ENCODE results near the gene CPED1. TPM values are rescaled to one million over a fixed set of nuclear protein-coding genes. Genes with fewer than 3 reads are reported as not detected.

The CPED1 gene
- total RNA-seq, 1 donor from 2014 or later: not detected

DNA sequence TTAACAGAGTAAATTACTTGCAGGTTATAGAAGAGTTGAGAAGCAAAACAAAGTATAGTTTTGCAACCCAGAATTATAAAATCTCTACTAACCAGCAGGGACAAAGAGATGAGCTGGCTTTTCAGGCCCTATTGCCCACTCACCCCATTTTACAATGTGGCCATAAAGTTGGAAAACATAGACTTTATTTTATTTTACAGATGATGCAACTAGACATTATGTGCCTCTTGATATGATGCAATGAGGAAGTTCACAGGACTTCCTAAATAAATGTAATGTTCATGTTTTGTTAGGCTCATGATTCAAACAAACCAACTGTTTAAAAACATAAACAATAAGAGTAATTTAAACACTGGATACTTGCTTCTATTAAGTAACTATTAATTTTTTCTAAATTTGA is 199.2 kb downstream of the CPED1 start:
- no peak for DNase-seq
- Mint-ChIP-seq H3K4me1 (ENCODE audit: low read depth, unreplicated experiment) (no peaks in the 10 kb centered on the region), H3K27me3 (ENCODE audit: unreplicated experiment) (peaks cover 2% of the 10 kb centered on the region), H3K27ac (ENCODE audit: unreplicated experiment) (no peak overlapping the region), H3K36me3 (ENCODE audit: unreplicated experiment) (no peaks in the 10 kb centered on the region), H3K4me3 (ENCODE audit: unreplicated experiment) (no peak overlapping the region), H3K9me3 (ENCODE audit: unreplicated experiment) (peaks cover 2% of the 10 kb centered on the region)
- TF ChIP-seq, protein P1, sequence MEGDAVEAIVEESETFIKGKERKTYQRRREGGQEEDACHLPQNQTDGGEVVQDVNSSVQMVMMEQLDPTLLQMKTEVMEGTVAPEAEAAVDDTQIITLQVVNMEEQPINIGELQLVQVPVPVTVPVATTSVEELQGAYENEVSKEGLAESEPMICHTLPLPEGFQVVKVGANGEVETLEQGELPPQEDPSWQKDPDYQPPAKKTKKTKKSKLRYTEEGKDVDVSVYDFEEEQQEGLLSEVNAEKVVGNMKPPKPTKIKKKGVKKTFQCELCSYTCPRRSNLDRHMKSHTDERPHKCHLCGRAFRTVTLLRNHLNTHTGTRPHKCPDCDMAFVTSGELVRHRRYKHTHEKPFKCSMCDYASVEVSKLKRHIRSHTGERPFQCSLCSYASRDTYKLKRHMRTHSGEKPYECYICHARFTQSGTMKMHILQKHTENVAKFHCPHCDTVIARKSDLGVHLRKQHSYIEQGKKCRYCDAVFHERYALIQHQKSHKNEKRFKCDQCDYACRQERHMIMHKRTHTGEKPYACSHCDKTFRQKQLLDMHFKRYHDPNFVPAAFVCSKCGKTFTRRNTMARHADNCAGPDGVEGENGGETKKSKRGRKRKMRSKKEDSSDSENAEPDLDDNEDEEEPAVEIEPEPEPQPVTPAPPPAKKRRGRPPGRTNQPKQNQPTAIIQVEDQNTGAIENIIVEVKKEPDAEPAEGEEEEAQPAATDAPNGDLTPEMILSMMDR (IDR thresholded peaks at IDR 0.05; ENCODE audit: partially characterized antibody, unreplicated experiment): no peak

DNA sequence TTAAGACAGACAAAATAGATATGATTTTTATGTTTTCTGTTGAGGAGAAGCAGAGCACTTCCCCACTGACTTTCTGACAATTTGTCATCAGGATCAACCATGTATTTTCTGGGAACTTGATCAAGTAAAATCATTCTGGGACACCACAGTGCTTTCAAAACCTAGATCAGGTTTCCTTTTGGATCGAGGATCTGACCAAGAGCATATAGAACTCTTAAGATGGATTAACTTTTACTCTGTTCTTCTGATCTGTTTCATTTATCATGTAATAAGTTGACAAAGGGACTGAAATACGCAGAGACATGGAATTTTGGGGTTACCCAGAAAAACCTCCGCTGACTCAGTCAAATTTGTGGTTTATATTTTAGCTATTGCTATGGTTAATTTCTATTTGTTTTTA is 204.3 kb downstream of the CPED1 start:
- Mint-ChIP-seq H3K4me3 (ENCODE audit: unreplicated experiment) (no peak overlapping the region), H3K4me1 (ENCODE audit: low read depth, unreplicated experiment) (no peaks in the 10 kb centered on the region), H3K36me3 (ENCODE audit: unreplicated experiment) (no peaks in the 10 kb centered on the region), H3K9me3 (ENCODE audit: unreplicated experiment) (peaks cover 2% of the 10 kb centered on the region), H3K27ac (ENCODE audit: unreplicated experiment) (no peak overlapping the region), H3K27me3 (ENCODE audit: unreplicated experiment) (peaks cover 2% of the 10 kb centered on the region)
- TF ChIP-seq, protein P1 (IDR thresholded peaks at IDR 0.05; ENCODE audit: partially characterized antibody, unreplicated experiment): no peak
- no peak for DNase-seq

DNA sequence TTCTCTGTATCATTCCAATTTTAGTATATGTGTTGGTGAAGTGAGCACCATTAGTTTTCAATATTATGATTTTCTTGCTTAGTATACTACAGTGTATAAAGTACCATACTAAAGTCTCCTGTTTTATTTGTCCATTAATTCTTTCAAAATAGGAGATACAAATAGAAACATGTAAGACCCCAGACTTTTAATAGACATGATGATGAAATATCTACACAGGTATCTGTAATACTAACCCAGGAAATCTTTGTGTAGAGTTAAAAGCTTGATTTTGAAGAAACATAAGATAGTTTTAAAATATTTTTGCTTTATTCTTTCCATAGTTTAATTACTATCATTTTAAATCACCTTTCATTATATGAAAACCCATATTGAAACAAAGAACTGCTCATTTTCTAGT is 206.5 kb downstream of the CPED1 start:
- H3K9me3 Mint-ChIP-seq (ENCODE audit: unreplicated experiment): no peaks in the 10 kb centered on the region
- no peak overlapping the region for H3K4me3 Mint-ChIP-seq (ENCODE audit: unreplicated experiment)
- H3K27me3 Mint-ChIP-seq (ENCODE audit: unreplicated experiment): no peaks in the 10 kb centered on the region

DNA sequence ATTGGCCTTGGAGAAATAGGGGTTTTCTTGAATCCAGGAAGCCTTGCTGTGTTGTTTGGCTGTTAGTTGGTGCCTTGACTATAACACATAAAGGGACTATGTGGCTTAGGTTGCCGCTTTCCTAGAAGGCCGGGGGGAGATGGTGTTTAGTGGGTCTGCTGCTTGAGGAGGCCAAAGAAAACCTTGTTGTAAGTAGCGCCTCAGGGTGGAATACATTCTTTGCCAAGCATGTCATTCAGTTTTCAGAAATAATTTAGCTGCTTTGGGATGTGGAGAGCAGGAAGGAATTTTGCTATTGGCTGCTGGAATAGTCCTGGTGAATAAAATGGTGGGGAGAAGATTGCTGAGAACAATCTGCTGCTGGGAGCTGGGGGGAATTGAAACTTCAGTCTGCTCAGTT is 207.4 kb downstream of the CPED1 start:
- no peaks in the 10 kb centered on the region for H3K9me3 Mint-ChIP-seq (ENCODE audit: unreplicated experiment)
- H3K27ac Mint-ChIP-seq (ENCODE audit: unreplicated experiment): no peak overlapping the region
- H3K4me3 Mint-ChIP-seq (ENCODE audit: unreplicated experiment): no peak overlapping the region
- H3K27me3 Mint-ChIP-seq (ENCODE audit: unreplicated experiment): no peaks in the 10 kb centered on the region
- DNase-seq: no peak
- no peaks in the 10 kb centered on the region for H3K36me3 Mint-ChIP-seq (ENCODE audit: unreplicated experiment)
- no peaks in the 10 kb centered on the region for H3K4me1 Mint-ChIP-seq (ENCODE audit: low read depth, unreplicated experiment)
- TF ChIP-seq, protein P1 (IDR thresholded peaks at IDR 0.05; ENCODE audit: partially characterized antibody, unreplicated experiment): no peak

More for the DNA sequence above, 206.5 kb downstream of the CPED1 start:
- TF ChIP-seq, protein P1 (IDR thresholded peaks at IDR 0.05; ENCODE audit: partially characterized antibody, unreplicated experiment): no peak
- Mint-ChIP-seq H3K36me3 (ENCODE audit: unreplicated experiment) (no peaks in the 10 kb centered on the region), H3K4me1 (ENCODE audit: low read depth, unreplicated experiment) (no peaks in the 10 kb centered on the region), H3K27ac (ENCODE audit: unreplicated experiment) (no peak overlapping the region)
- DNase-seq: no peak

DNA sequence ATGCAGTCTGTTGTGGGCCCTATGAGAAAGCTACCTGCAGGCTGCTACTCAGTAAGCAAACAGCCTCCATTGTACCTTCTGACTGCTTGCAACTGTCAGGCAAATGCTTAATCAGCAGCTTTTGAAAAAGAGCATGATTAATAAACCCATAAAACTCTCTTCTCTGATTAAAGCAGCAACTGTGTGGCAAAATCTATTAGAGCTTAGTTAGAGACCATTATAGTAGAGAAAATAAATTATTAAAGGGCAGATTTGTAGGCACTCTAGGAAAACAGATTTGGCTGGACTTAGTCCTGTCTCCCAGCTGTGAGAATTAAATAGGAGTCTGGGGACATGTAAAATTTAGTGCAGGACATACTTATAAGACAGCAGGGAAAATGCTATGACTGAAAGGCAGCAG is 207.8 kb downstream of the CPED1 start:
- TF ChIP-seq, protein P1 (IDR thresholded peaks at IDR 0.05; ENCODE audit: partially characterized antibody, unreplicated experiment): no peak
- no peaks in the 10 kb centered on the region for H3K9me3 Mint-ChIP-seq (ENCODE audit: unreplicated experiment)
- H3K27ac Mint-ChIP-seq (ENCODE audit: unreplicated experiment): no peak overlapping the region
- no peak overlapping the region for H3K4me3 Mint-ChIP-seq (ENCODE audit: unreplicated experiment)
- no peaks in the 10 kb centered on the region for H3K27me3 Mint-ChIP-seq (ENCODE audit: unreplicated experiment)
- H3K4me1 Mint-ChIP-seq (ENCODE audit: low read depth, unreplicated experiment): no peaks in the 10 kb centered on the region
- no peaks in the 10 kb centered on the region for H3K36me3 Mint-ChIP-seq (ENCODE audit: unreplicated experiment)
- DNase-seq: no peak
